AG09319 (cell line): ENCODE measurements around the gene SCYGR5.
"Not testable (repeated sequence)": the region's sequence is repeated elsewhere in the genome, so short reads cannot be mapped to it uniquely, and the experiment has no call there.

Source experiments
- DNase-seq: peaks from one replicate; pipeline ENCODE4 v3.0.0-alpha.2; 2010; ENCODE audit warnings: low read depth; ENCODE audit errors: extremely low read depth
- CTCF ChIP-seq: IDR thresholded peaks from 2 replicates; pipeline ENCODE4 v1.5.1; 2011; ENCODE audit warnings: low read depth, mild to moderate bottlenecking, inconsistent platforms, low read length, moderate library complexity

SCYGR5 gene

DNA sequence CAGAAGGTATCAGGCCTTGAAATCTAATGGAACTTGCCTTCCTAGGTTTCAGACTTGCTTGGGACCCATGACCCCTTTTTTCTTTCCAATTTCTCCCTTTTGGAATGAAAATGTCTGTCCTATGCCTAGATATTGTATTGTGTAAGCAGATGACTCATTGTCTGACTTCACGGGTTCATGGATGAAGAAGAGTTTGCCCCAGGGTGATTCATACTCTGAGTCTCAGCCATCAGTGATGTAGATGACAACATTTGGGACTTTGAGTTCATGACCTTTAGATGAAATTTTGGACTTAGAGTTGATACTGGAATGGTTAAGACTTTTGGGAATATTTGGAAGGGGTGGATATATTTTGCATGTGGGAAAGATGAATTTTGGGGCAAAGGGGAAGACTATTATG is 11.2 kb upstream of the SCYGR5 start:
- no peak for TF ChIP-seq CTCF
- peak; percentile 34 for DNase-seq

DNA sequence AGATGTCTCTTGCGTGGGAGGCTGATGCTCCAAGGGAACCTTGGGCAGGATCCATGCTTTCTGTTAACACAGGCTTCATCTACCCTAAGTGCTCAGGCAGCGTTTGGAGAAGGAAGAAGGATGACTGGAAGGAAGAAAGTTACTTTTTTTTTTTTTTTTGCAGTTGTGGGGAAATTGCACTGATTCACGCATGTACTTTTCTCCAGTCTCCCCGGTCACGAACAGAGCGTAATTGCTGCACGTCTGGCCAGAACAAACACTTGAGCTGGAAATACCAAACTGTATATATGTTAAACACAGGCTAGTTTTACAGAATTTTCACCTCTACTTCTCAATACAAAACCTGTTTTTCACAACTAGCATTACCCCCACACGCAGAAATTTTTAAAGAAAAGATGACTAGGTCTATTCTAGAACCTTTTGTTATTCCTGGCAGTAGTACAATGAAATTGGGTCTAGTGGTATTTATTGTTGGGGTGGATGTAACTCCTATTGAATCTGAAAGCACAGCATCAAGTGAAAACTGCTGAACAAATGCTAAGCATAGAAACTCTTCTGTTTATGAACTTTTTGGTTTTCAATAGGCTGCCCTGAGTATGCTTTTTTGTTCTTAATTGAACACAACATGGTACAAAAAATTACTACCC is 9.3 kb upstream of the SCYGR5 start:
- DNase-seq, result no peak
- no peak for TF ChIP-seq CTCF

DNA sequence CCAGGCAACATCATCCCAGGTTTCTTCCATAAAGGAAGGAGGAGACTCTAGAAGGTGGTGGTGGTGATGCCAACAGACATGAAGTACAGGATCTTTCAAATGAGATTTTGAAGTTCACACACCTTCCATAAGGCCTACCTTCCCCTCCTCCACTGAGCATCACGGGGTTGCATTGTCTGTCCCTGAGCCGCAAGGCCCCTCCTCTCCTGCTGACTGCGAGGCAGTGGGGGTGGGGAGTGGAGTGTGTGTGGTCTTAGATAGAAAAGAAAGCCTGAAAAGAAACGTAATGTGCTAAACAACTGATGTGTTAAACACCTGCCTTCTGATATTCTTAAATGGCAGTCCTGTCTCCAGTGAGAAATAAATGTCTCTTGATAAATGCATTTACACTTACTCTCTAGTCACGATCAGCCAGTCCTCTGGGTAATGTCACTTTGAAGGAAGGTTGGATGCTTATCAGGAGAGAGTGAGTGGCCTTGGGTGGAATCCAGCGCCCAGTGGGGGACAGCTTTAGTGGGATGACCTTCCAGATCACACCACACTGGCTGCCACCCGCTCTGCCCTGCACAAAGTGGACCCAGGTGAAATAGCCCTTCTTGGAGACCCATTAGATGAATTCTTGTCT is 5.5 kb upstream of the SCYGR5 start:
- no peak for DNase-seq
- no peak for TF ChIP-seq CTCF

DNA sequence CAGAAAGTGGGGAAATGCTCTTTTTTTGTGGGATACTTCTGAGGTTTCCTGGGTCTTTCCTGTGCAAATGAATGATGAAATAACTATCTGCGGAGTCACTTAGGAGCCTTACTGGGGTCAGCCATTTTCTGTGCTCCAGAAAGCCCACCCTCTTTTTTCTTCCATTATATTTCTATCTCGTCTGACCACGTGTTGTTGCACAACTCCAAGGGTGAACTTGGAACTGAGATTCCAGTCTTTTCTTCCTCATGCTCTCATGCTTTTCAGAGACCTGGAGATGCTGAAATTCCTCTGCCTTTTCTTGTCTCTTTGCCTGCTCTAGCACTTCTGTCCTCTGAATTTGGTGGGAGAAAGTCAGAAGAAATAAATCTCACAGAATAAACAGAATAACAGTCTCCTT is 4.8 kb upstream of the SCYGR5 start:
- no peak for TF ChIP-seq CTCF
- no peak for DNase-seq

DNA sequence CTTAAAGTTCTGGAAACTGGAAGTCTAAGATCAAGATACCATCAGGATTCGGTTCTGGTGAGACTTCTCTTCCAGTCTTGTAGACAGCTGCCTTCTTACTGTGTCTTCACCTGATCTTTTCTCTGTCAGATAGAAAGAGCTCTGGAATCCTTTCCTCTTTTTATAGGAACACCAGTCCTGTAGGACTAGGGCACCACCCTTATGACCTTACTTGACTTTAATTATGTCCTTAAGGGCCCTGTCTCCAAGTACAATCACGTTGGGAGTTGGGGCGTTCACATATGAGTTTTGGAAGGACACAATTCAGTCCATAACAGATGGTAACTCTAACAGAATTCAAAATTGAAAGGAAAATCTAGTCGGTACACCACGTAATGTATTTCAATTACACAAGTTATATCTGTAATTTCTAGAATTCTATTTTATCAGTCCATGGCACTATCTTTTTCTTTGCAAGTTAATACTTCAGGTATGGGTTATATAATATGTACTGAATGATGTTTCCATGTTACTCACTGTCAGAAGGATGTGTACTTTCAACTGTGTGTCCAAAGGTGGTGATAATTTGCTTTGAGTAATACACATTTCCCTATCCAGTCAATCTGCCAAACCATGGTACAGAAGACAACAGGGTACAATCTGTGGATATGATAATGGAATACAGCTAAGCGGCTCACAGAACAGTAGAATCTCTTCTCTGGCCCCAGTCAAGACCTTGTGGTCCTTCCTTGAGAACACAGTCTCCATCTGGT is 1.2 kb upstream of the SCYGR5 start:
- DNase-seq, result no peak
- no peak for TF ChIP-seq CTCF

DNA sequence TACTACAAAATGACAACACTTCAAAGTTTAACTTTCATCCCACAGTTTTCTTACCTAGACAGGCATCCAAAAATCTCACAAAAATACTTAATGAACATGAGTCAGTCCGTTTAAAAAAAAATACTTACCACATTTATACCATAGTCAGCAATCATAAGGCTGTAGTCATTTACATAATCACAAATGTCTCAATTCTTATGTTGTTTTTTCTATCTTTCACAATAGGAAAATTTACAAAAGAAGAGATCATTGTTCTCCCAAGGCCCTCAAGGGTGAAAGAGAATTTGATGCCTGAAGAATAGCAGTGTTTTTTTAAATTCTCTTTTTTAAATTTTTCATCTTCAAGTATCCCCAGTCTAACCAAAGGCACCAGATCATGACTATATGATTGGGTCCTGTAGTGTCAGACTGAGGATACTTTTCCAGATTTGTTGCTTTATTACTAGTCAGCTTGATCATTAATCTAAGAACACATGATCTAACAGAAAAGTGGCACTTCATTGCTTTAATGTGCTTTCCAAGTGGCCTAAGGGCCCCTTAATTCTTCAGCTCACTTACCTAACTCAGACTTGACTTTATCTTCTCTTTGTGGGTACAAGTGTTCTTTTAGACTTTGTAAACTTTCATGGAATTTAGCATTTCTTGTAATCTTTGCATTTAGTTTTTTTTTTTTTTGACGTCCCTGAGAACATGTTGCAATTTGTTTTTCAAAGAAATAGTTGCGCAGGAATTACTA is 4.7 kb downstream of the SCYGR5 start:
- DNase-seq, result no peak
- TF ChIP-seq CTCF, result no peak

DNA sequence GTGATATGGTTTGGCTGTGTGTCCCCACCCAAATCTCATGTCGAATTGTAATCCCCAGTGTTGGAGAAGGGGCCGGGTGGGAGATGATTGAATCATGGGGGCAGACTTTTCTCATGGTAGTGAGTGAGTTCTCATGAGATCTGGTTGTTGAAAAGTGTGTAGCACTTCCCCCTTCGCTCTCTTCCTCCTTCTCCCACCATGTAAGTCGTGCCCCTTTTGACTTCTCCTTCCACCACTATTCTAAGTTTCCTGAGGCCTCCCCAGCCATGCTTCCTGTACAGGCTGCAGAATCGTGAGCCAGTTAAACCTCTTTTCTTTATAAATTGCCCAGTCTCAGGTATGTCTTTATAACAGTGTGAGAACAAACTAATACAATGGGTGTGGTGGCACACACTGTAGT is 7.0 kb downstream of the SCYGR5 start:
- DNase-seq, result not testable (repeated sequence)
